Activated naive CD8-positive, alpha-beta T cell treated with anti-CD3 and anti-CD28 coated beads for 36 hours (primary cell): Measurements from ENCODE around the gene MLH3. TPM values are rescaled to one million over a fixed set of nuclear protein-coding genes. Genes with fewer than 3 reads are reported as not detected.
"Not testable (repeated sequence)": the region's sequence is repeated elsewhere in the genome, so short reads cannot be mapped to it uniquely, and the experiment has no call there.

Experiments
- DNase-seq: peaks from one replicate; pipeline ENCODE4 v3.0.0; 2021
- H3K27ac Mint-ChIP-seq: one replicate; pipeline ENCODE4 v1.8.0; 2022; ENCODE audit warnings: mild to moderate bottlenecking, moderate library complexity, mixed read lengths
- H3K27me3 Mint-ChIP-seq: one replicate; pipeline ENCODE4 v1.8.0; 2022; ENCODE audit warnings: mild to moderate bottlenecking, mixed read lengths
- H3K36me3 Mint-ChIP-seq: one replicate; pipeline ENCODE4 v1.8.0; 2021; ENCODE audit warnings: mild to moderate bottlenecking, mixed read lengths
- H3K4me1 Mint-ChIP-seq: one replicate; pipeline ENCODE4 v1.8.0; 2021; ENCODE audit warnings: mixed read lengths
- H3K4me3 Mint-ChIP-seq: one replicate; pipeline ENCODE4 v1.8.0; 2022; ENCODE audit warnings: mild to moderate bottlenecking, moderate library complexity, mixed read lengths
- H3K9me3 Mint-ChIP-seq: one replicate; pipeline ENCODE4 v1.8.0; 2022; ENCODE audit warnings: mixed read lengths
- total RNA-seq, 2 experiments: library from RNA; stranded (reverse); gene quantifications; one replicate each; pipeline ENCODE4 v1.2.3, GENCODE V29; 2021

MLH3 gene
- total RNA-seq, 2 experiments from 2014 or later: 15.5 to 16.7 TPM

DNA sequence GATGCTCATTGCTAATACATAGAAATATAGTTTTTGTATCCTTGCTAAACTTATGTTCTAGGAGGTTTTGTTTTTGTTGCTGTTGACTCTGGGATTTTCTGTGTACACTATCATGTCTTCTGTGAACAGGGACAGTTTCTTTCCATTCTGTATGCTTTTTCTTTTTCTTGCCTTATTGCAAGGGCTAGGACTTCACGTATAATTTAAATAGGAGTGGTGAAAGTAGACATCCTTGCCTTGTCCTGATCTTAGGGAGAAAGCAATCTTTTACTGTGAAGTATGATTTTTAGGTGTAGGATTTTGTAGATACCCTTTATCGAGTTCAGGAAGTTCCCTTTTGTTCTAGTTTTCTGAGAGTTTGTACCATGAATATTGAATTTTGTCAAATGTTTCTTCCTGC is 50.0 kb downstream of the MLH3 start:
- Mint-ChIP-seq H3K4me3 (no peak overlapping the region), H3K36me3 (peaks cover 20% of the 10 kb centered on the region), H3K27me3 (no peaks in the 10 kb centered on the region), H3K4me1 (peaks cover 25% of the 10 kb centered on the region), H3K9me3 (no peaks in the 10 kb centered on the region), H3K27ac (no peak overlapping the region)
- no peak for DNase-seq

DNA sequence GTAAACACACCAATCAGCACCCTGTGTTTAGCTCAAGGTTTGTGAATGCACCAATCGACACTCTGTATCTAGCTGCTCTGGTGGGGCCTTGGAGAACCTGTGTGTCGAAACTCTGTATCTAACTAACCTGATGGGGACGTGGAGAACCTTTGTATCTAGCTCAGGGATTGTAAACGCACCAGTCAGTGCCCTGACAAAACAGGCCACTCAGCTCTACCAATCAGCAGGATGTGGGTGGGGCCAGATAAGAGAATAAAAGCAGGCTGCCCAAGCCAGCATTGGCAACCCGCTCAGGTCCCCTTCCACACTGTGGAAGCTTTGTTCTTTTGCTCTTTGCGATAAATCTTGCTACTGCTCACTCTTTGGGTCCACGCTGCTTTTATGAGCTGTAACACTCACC is 55.5 kb downstream of the MLH3 start:
- not testable (repeated sequence) for H3K9me3 Mint-ChIP-seq

DNA sequence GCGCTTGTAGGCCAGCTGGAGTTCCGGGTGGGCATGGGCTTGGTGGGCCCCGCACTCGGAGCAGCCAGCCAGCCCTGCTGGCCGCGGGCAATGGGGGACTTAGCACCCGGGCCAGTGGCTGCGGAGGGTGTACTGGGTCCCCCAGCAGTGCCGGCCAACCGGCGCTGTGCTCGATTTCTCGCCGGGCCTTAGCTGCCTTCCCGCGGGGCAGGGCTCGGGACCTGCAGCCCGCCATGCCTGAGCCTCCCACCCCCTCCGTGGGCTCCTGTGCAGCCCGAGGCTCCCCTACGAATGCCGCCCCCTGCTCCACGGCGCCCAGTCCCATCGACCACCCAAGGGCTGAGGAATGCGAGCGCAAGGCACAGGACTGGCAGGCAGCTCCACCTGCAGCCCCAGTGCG is 57.1 kb downstream of the MLH3 start:
- H3K36me3 Mint-ChIP-seq, H3K9me3 Mint-ChIP-seq, H3K4me3 Mint-ChIP-seq, H3K27me3 Mint-ChIP-seq, H3K4me1 Mint-ChIP-seq, DNase-seq, H3K27ac Mint-ChIP-seq: not testable (repeated sequence)

More for the DNA sequence above, 55.5 kb downstream of the MLH3 start:
- not testable (repeated sequence) for DNase-seq, H3K4me3 Mint-ChIP-seq, H3K4me1 Mint-ChIP-seq, H3K27ac Mint-ChIP-seq, H3K36me3 Mint-ChIP-seq, H3K27me3 Mint-ChIP-seq

GRCh38 chr14:74988993-74989392 is 62.3 kb downstream of the MLH3 start:
- DNase-seq: no peak
- Mint-ChIP-seq H3K4me3 (no peak overlapping the region), H3K9me3 (no peaks in the 10 kb centered on the region), H3K27ac (no peak overlapping the region), H3K4me1 (no peaks in the 10 kb centered on the region), H3K36me3 (no peaks in the 10 kb centered on the region), H3K27me3 (no peaks in the 10 kb centered on the region)

- H3K4me3 Mint-ChIP-seq: no peak overlapping the region
- no peaks in the 10 kb centered on the region for H3K9me3 Mint-ChIP-seq
- no peaks in the 10 kb centered on the region for H3K4me1 Mint-ChIP-seq
- no peaks in the 10 kb centered on the region for H3K36me3 Mint-ChIP-seq
- H3K27ac Mint-ChIP-seq: no peak overlapping the region
- no peak for DNase-seq
- H3K27me3 Mint-ChIP-seq: no peaks in the 10 kb centered on the region
These were observed 63.1 kb downstream of the MLH3 start for GRCh38 chr14:74988131-74988530.

DNA sequence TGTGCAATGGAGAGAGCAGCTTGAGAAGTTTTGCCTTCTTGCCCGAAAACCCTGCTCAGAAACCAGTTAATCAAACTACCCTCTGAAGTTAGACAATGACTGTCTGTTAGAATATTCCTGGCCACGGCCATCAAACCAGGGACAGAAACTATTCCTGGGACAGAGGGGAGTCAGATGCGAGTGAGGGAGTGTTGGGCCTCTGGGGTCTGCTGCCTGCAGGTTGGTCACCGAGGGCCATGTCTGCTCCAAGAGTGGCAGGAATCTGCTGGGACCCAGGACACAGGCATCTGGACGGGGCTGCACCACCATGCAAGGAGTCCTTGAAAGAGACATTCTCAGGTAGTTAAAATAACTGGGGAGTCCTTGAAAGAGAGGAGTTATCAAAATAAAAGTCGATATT is 65.5 kb downstream of the MLH3 start:
- H3K36me3 Mint-ChIP-seq: no peaks in the 10 kb centered on the region
- no peaks in the 10 kb centered on the region for H3K27me3 Mint-ChIP-seq
- no peak overlapping the region for H3K4me3 Mint-ChIP-seq
- H3K4me1 Mint-ChIP-seq: no peaks in the 10 kb centered on the region
- no peak for DNase-seq
- no peak overlapping the region for H3K27ac Mint-ChIP-seq
- no peaks in the 10 kb centered on the region for H3K9me3 Mint-ChIP-seq

DNA sequence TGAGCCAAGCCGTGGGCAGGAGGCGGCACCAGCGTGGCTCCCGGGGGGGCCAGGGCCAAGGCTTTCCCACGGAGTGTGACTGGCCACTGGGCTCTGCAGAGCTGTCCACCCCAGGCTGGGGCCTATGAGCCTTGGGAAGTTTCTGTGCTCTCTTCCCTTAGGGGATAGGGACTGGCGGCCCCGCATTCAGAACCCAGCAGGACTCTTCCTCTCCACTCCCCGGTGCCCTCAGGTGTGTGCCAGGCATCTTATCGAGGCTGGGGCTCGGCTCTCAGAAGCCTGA is 66.3 kb downstream of the MLH3 start:
- H3K27me3 Mint-ChIP-seq: no peaks in the 10 kb centered on the region
- DNase-seq: no peak
- no peaks in the 10 kb centered on the region for H3K36me3 Mint-ChIP-seq
- no peaks in the 10 kb centered on the region for H3K9me3 Mint-ChIP-seq
- H3K4me3 Mint-ChIP-seq: no peak overlapping the region
- no peak overlapping the region for H3K27ac Mint-ChIP-seq
- no peaks in the 10 kb centered on the region for H3K4me1 Mint-ChIP-seq

DNA sequence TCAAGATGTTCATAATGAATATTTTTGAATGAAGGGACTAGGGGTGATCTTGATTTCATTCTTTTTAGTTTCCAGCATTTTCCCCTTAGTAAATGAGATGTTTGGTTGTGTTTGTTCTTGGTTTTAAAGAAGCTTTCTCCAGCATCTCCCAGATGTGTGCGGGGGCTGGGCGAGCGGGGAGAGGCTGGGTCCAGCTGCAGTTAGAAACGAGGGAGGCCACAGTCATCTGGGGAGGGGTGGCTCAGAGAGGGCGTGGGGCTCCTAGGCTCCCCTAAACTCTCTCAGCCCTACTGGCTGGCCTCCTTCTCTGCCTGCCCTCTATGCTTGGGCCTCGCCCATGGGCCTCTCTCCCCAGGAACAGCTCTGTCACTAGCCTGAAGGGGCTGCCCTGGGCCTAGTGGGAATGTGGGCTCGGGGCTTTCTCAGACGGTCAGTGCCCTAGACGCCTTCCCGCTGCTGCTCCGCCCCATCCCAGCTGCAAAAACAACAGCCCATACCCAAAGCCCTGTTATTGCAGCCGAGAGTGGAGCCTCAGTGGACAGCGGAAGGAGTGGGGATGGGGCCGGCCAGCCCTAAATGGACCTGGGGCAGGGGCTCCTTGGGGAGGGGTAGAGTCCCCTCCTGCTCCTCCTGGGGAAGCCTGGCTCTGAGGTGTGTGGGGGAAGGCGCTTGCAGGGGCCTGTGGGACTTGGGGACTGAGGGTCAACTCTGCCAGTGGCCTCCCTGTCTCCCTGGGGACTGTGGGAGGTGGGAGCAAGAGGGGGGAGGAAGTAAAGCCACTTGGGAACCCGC is 66.8 kb downstream of the MLH3 start:
- no peaks in the 10 kb centered on the region for H3K36me3 Mint-ChIP-seq

GRCh38 chr14:74983343-74983742 is 67.9 kb downstream of the MLH3 start:
- no peaks in the 10 kb centered on the region for H3K9me3 Mint-ChIP-seq
- no peak overlapping the region for H3K27ac Mint-ChIP-seq
- no peaks in the 10 kb centered on the region for H3K4me1 Mint-ChIP-seq
- H3K36me3 Mint-ChIP-seq: no peaks in the 10 kb centered on the region
- H3K4me3 Mint-ChIP-seq: no peak overlapping the region
- H3K27me3 Mint-ChIP-seq: no peaks in the 10 kb centered on the region
- DNase-seq: no peak

More for the DNA sequence above, 66.8 kb downstream of the MLH3 start:
- Mint-ChIP-seq H3K4me1 (no peaks in the 10 kb centered on the region), H3K27ac (no peak overlapping the region), H3K27me3 (no peaks in the 10 kb centered on the region), H3K9me3 (no peaks in the 10 kb centered on the region), H3K4me3 (no peak overlapping the region)
- DNase-seq: no peak

DNA sequence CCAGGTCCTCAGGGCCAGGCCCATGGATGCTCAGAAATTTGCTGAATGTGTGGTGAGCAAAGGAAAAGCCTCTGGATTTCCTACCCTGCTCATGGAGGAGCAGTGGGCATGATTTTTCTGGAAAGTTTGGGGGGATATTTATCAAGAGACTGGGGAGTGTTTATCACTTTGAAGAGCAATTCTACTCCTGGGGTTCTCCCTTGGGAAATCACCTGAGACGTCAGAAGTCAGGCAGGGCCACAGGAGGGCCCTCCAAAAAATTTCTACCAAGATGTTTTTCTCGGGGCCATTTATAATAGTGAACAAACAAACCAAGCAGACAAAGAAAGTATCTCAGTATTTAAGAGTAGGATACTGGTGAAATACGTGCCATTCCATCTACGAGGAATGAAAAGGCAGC is 68.6 kb downstream of the MLH3 start:
- Mint-ChIP-seq H3K27me3 (no peaks in the 10 kb centered on the region), H3K27ac (no peak overlapping the region), H3K4me3 (no peak overlapping the region), H3K36me3 (no peaks in the 10 kb centered on the region), H3K9me3 (no peaks in the 10 kb centered on the region), H3K4me1 (no peaks in the 10 kb centered on the region)
- no peak for DNase-seq

DNA sequence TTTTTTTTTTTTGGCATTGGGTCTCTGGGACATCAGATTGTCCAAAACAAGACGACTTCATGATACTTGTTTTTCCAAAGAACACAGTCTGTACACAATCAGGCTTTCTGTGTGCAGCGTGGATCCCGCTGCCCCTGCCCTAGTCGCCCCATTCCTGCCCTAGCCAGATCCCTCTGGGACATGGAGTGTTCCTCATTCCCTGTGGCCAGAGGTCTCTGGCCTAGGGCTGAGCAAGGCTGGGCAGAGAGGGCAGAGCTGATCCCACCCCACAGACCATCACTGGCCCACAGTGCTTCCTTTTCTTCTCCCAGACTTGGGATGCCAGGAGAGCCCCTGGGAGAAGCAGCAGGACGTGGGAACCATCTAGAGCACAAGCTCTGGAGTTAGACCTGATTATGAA is 69.4 kb downstream of the MLH3 start:
- Mint-ChIP-seq H3K9me3 (no peaks in the 10 kb centered on the region), H3K27ac (no peak overlapping the region), H3K4me1 (no peaks in the 10 kb centered on the region), H3K36me3 (no peaks in the 10 kb centered on the region), H3K4me3 (no peak overlapping the region), H3K27me3 (no peaks in the 10 kb centered on the region)
- no peak for DNase-seq

DNA sequence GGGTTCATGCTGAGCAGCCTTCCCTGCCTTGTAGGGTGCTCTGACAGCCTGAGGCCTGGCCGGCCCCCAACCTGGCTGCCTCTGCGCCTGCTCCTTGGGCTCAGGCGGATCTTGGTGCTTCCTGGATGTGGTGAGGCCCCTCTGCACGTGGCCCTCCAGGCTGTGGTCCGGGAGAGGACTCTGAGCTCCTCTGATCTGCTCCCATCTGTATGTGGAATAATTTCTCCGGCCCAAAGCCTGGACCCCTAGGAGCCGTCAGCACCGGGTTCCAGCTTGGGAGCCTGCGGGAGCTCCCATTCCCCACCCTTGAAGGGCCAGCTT is 69.8 kb downstream of the MLH3 start:
- Mint-ChIP-seq H3K36me3 (no peaks in the 10 kb centered on the region), H3K4me1 (no peaks in the 10 kb centered on the region), H3K27ac (no peak overlapping the region), H3K9me3 (no peaks in the 10 kb centered on the region), H3K4me3 (no peak overlapping the region), H3K27me3 (no peaks in the 10 kb centered on the region)
- no peak for DNase-seq

DNA sequence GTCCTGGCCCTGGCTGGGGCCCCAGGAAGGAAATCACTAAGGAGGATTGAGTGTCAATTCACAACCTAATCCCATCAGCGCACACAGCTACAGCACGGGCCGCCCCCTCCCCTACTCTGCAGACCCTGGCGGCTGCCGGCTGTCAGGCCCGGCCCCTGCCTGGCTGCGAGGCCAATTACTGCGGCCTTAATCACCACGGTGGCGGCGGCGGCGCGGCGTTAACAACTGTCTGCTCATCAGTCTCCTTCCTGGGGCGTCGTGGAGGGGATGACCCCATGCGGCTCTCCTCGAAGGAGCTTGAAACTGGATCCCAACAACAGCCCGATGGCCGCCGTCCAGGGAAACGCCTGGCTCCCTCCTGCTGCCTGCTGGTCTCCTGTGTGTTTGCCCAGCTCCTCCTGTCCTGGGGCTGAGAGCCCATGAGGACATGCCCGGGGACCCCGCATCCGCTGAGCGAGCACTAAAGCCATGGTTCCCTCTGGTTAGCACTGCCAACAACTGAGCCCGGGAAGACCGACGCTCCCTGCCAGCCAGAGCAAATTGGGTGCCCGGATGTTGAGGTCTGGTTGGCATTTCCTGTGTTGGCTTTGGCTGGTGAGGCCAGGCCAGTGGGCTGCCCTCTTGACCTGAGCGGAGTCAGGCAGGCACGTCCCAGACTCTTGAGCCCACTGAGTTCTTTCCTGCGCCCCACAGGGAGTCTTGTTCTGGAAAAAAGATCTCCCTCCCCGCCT is 70.4 kb downstream of the MLH3 start:
- no peaks in the 10 kb centered on the region for H3K4me1 Mint-ChIP-seq
- H3K27me3 Mint-ChIP-seq: no peaks in the 10 kb centered on the region
- H3K36me3 Mint-ChIP-seq: no peaks in the 10 kb centered on the region
- H3K4me3 Mint-ChIP-seq: no peak overlapping the region
- DNase-seq: no peak
- no peaks in the 10 kb centered on the region for H3K9me3 Mint-ChIP-seq
- H3K27ac Mint-ChIP-seq: no peak overlapping the region

DNA sequence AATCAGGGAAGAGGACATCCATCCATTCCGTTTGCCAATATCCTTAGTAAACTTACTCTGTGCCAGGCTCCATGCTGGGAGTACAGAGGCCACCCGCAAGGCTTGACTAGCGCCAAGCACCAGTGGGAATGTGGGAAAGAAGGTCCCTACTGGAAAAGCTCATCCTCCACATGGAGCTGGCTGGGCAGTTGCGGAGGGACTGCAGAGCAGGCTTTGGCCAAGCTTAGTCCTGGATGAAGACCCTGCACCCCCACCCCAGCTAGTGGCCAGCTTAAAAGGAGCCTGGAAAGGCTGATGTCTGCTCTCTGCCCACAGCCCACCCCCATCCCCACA is 70.9 kb downstream of the MLH3 start:
- Mint-ChIP-seq H3K27me3 (no peaks in the 10 kb centered on the region), H3K4me3 (no peak overlapping the region), H3K4me1 (no peaks in the 10 kb centered on the region), H3K9me3 (no peaks in the 10 kb centered on the region), H3K27ac (no peak overlapping the region), H3K36me3 (no peaks in the 10 kb centered on the region)
- DNase-seq: no peak

DNA sequence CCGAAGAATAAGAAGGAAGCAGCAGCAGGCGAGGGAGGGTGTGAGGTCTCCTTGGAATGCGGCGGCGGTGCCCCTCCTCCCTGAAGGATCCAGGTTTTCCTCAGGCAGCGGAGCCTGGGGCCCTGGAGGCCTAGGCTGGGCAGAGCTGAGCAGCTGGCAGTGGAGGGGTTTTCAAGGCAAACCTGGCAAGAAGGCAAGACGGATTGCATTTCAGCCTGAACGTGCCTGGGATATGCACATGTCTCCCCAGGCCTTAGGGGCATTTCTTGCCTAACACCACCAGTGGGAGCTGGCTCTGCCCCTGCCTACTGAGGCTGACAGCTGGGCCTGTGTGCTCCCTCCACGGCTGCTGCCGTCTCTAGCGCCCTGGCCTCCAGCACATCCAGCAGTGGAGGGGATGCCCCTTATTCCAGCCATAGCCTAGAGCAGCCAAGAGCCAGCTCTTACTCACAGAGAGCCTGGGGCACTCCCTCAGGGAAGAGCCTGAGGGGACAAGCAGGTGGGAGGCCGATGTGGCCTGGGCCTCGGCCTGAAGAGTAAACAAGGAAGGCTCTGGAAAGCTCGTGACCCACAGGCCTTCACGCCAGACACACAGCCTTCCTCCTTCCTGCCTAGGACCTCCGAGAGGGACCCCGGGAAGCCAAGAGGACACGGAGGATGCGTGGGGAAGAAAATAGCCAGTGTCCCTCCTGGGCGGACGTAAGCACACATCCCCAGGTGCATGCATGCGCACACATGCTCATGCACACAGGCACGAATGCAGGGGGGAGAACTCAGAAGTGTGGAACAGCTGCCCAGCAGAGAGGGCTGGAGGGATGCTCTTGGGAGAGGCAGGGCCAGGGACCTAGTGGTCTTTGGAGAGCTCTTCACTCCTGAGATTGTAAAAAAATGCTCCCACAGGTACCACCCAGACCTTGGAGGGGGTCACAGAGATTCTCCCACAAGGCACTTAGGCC is 71.5 kb downstream of the MLH3 start:
- H3K27me3 Mint-ChIP-seq: no peaks in the 10 kb centered on the region
- DNase-seq: no peak
- H3K9me3 Mint-ChIP-seq: no peaks in the 10 kb centered on the region
- no peaks in the 10 kb centered on the region for H3K36me3 Mint-ChIP-seq
- H3K4me3 Mint-ChIP-seq: no peak overlapping the region
- no peaks in the 10 kb centered on the region for H3K4me1 Mint-ChIP-seq
- H3K27ac Mint-ChIP-seq: no peak overlapping the region
